HFFc6 (cell line): ENCODE measurements around the gene BHLHE41. TPM values are rescaled to one million over a fixed set of nuclear protein-coding genes. Genes with fewer than 3 reads are reported as not detected.

Source experiments
- DNase-seq: peaks from one replicate; pipeline ENCODE4 v3.0.0-alpha.2; 2018
- H3K27ac Mint-ChIP-seq: 2 replicates; pipeline ENCODE4 v1.8.0; 2020; ENCODE audit warnings: mild to moderate bottlenecking, mixed read lengths
- H3K27me3 Mint-ChIP-seq: 2 replicates; pipeline ENCODE4 v1.8.0; 2021; ENCODE audit warnings: mild to moderate bottlenecking, moderate library complexity, mixed read lengths; ENCODE audit not compliant: insufficient read depth
- H3K36me3 Mint-ChIP-seq: 2 replicates; pipeline ENCODE4 v1.8.0; 2021; ENCODE audit warnings: low read depth, mixed read lengths
- H3K4me1 Mint-ChIP-seq: 2 replicates; pipeline ENCODE4 v1.8.0; 2020; ENCODE audit warnings: low read depth, mixed read lengths
- H3K4me3 Mint-ChIP-seq: 2 replicates; pipeline ENCODE4 v1.8.0; 2020; ENCODE audit warnings: mild to moderate bottlenecking, moderate library complexity, mixed read lengths
- H3K9me3 Mint-ChIP-seq: 2 replicates; pipeline ENCODE4 v1.8.0; 2020; ENCODE audit warnings: mild to moderate bottlenecking, mixed read lengths
- total RNA-seq, 6 experiments: library from RNA; stranded (reverse); fragmentation: NEBNext Ultra II Directional; extraction: Animal tissue kit (Norgen Biotek cat#: 25700); gene quantifications; 2 replicates in 1 of 6; 3 replicates in 5 of 6; pipeline ENCODE4 v1.2.3, GENCODE V29; 2021
- TF ChIP-seq, protein P1 (sequence below): fragments of 200-600 bp; sonication (generic); IDR thresholded peaks from 2 replicates; pipeline ENCODE4 v1.5.0; 2021; ENCODE audit warnings: antibody characterized with exemption, mild to moderate bottlenecking

The BHLHE41 gene
- total RNA-seq, 6 experiments from 2014 or later: 12.3 to 17.6 (median 13.8) TPM

DNA sequence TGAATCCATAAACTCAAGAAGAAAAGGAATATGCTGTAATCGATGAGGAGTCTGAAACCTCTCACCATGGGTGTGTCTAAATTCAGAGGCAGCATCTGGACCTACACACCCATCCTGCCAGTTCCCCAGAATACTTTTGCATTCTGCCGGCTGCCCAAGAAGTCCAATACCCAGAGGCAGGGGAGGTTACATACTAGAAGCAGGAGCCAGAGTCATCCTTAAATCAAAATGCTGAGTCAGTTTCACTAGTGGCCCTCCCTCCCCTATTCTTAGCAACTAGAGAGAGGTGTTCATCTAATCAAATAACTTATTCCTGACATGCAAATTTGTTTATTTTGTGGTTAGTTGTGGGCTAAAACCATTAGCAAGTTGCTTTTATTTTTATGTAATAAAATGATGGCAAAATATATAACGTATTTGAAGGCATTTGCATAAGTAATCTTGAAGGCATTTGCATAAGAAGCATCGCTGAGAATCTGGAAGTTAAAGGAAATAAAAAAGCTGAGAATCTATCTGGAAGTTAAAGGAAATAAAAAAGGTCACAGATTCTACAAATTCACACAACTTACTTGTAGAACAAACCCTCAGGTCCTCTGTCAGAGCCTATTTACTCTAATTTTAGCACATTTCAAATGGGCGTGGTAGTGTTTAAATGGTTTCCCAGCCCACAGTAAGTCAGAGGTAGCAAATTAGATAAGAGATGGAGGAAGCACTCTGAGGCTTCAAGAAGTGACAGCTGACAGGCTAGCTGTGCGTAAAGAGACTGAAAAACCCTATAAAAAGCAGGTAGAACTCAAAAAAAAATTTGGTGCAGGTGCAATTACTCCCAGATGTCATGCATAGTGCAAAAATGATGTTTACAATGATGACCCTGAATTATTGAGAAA lies 7.8 kb downstream of the BHLHE41 start:
- no peaks in the 10 kb centered on the region for H3K36me3 Mint-ChIP-seq
- H3K27ac Mint-ChIP-seq: no peak overlapping the region

DNA sequence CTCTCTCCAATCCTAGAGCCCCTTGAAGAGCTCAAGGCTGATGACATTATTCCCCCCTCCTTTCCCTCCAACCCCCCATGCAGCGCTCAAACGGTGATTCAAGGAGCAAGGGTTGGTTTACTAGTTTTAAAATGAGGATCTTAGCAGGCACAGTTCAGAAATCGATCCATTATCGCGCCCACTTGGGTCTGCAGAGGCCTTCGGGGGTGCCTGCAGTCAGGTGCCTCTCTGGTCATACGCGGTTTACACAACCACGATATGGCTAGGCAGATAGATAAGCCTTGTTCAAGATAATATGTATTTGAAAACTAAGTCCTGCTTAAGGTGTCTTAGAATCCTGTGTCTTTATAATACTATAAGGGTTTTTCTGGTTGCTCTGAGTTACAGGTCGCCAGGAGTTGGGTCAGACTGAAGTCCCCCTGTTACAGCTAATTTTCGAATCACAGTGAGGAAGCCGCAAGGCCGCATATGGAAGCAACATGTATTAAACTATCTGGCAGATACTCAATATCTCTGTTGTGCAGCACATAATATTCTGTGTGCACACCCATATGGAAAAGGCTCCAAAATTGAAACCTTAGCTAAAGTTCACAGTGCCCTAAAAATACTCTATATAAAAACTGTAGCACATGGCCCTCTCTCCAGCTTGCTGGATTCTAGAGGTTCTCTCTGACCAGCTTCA lies 10.0 kb downstream of the BHLHE41 start:
- Mint-ChIP-seq H3K27me3 (0 out of 2 replicates have a peak, but pooled peaks cover 2% of the 10 kb centered on the region), H3K4me1 (peaks cover 42% of the 10 kb centered on the region), H3K4me3 (peak overlapping the region; percentile 87), H3K36me3 (no peaks in the 10 kb centered on the region), H3K9me3 (no peaks in the 10 kb centered on the region), H3K27ac (peak overlapping the region; percentile 90)
- TF ChIP-seq, protein P1, sequence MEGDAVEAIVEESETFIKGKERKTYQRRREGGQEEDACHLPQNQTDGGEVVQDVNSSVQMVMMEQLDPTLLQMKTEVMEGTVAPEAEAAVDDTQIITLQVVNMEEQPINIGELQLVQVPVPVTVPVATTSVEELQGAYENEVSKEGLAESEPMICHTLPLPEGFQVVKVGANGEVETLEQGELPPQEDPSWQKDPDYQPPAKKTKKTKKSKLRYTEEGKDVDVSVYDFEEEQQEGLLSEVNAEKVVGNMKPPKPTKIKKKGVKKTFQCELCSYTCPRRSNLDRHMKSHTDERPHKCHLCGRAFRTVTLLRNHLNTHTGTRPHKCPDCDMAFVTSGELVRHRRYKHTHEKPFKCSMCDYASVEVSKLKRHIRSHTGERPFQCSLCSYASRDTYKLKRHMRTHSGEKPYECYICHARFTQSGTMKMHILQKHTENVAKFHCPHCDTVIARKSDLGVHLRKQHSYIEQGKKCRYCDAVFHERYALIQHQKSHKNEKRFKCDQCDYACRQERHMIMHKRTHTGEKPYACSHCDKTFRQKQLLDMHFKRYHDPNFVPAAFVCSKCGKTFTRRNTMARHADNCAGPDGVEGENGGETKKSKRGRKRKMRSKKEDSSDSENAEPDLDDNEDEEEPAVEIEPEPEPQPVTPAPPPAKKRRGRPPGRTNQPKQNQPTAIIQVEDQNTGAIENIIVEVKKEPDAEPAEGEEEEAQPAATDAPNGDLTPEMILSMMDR: no peak
- DNase-seq: no peak

More for the DNA sequence above, 7.8 kb downstream of the BHLHE41 start:
- no peak for DNase-seq
- H3K4me1 Mint-ChIP-seq: peaks cover 58% of the 10 kb centered on the region
- H3K27me3 Mint-ChIP-seq: 0 out of 2 replicates have a peak, but pooled peaks cover 2% of the 10 kb centered on the region
- no peaks in the 10 kb centered on the region for H3K9me3 Mint-ChIP-seq
- H3K4me3 Mint-ChIP-seq: no peak overlapping the region
- TF ChIP-seq, protein P1: no peak

DNA sequence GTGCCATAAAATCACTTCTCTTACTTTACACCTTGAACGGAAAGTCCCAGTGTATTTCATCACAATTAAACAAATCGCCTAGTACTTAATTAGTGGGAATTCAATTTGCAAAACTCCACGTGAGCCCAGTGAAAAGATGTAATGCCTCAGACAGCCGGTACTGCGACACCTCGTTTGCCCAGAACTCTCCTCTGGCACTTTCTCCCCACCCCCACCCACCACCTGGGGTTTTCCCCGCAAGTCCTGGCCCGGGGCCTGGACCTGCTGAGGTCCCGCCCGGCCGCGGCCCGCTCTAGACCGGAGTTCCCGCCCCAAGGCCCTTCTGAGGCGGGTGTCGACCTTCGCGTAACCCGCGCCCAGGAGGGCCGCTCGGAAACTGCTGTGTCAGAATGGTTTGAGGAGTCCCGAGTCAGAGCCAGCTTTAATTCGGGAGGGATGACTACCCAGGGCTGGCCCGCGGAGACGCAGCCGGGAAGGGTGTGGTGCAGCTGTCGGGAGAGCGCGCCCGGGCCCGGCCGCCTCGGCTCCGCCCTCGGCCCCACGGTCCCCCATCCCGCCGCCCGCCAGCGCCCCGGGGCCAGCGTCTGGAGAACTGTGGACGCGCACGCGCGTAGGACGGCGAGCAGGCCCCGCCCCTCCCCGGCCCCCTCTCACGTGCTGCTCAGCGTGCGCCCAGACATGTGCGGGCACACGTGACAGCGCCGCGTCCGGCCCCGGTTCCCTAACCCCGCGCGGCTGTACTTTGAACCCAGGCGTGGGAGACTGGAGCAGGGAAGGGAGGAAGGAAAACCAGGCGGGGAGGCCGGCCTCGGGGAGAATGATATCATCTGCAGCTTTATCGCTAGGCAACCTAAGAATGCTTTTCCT lies 10.8 kb downstream of the BHLHE41 start:
- H3K4me3 Mint-ChIP-seq: peak overlapping the region; percentile 87
- no peaks in the 10 kb centered on the region for H3K36me3 Mint-ChIP-seq
- H3K9me3 Mint-ChIP-seq: no peaks in the 10 kb centered on the region
- H3K27ac Mint-ChIP-seq: peak overlapping the region; percentile 90
- TF ChIP-seq, protein P1: peak; percentile 63
- H3K27me3 Mint-ChIP-seq: peaks cover 2% of the 10 kb centered on the region; the same call in 1 of the 2 replicates
- DNase-seq: peak; percentile 84
- H3K4me1 Mint-ChIP-seq: peaks cover 34% of the 10 kb centered on the region

DNA sequence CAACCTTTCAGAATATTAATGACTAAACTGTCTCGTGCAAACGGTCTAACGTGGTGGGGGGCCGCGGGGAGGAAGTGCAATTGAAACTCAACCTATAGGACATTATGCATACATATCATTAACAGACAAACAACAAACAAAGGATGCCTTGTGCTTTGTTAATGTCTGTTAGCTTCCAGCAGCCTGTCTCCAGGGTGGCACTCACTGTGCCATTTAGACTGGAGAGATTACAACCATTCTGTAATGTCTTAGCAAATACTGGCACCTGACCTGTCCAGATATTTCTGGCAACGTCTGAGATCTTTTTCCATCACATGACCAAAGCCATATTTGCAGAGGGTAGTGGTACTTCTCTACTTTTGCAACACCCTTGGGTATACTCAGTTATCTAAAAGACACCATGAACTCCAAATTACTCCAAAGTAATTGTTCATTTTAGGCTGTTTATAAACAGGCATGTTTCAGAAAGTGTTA lies 11.6 kb downstream of the BHLHE41 start:
- no peak for DNase-seq
- Mint-ChIP-seq H3K36me3 (no peaks in the 10 kb centered on the region), H3K4me3 (peak overlapping the region; percentile 87), H3K9me3 (no peaks in the 10 kb centered on the region), H3K27me3 (peaks cover 2% of the 10 kb centered on the region; the same call in 1 of the 2 replicates), H3K4me1 (peaks cover 33% of the 10 kb centered on the region), H3K27ac (peak overlapping the region; percentile 90)
- TF ChIP-seq, protein P1: no peak

DNA sequence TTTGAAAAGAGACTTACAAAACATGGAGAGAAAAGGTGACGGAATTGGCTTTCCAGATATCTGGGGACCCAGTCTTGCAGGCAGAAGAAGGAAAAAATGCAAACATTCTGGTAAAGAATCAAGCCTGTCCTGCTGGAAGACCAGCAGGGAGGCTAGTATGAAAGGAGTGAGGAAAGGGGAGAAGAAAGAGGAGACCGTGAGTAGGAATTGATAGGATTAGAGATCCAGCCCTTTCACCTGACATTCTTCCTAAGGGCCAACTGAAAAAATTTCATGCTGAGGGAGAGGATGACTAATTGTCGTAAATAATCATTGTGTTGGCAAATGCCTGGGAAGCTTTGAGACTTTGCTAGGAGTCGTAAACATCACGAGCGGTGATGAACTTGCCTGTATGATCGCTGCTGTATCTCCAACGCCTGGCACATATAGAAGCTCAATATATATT lies 12.1 kb downstream of the BHLHE41 start:
- peaks cover 2% of the 10 kb centered on the region; the same call in 1 of the 2 replicates for H3K27me3 Mint-ChIP-seq
- H3K36me3 Mint-ChIP-seq: no peaks in the 10 kb centered on the region
- H3K27ac Mint-ChIP-seq: peak overlapping the region; percentile 9; the same call in 1 of the 2 replicates
- peaks cover 33% of the 10 kb centered on the region for H3K4me1 Mint-ChIP-seq
- H3K9me3 Mint-ChIP-seq: no peaks in the 10 kb centered on the region
- no peak for DNase-seq
- peak overlapping the region; percentile 87 for H3K4me3 Mint-ChIP-seq
- TF ChIP-seq, protein P1: no peak
